ENCODE results near the gene MAP3K6. TPM values are rescaled to one million over a fixed set of nuclear protein-coding genes. Genes with fewer than 3 reads are reported as not detected.

MAP3K6 gene
- total and polyA plus RNA-seq, 2 of the 13 experiments (the other 11 are each of a cell fraction or from before 2014, with no cell fraction given), result 2.7 to 3.2 TPM

- H3K4me3 ChIP-seq (replicated peaks in 1 of 3; ENCODE audit: insufficient read depth in 1 of 3, low read depth in 2 of 3, low read length in 3 of 3), result no peak overlapping the region
- POLR2A ChIA-PET, result no interaction called here
Observed at GRCh38 chr1:27393641-27394281, 27.0 kb upstream of the MAP3K6 start.

More at GRCh38 chr1:27393641-27394281, 27.0 kb upstream of the MAP3K6 start:
- Histone ChIP-seq H4K20me1 (ENCODE audit: insufficient read depth, low read length) (no peaks in the 10 kb centered on the region), H3K9me3 (ENCODE audit: low read length) (no peaks in the 10 kb centered on the region), H3K27ac (ENCODE audit: extremely low read length, insufficient read depth, low read length) (no peak overlapping the region), H2AFZ (ENCODE audit: low read length) (no peak overlapping the region), H3K4me2 (ENCODE audit: low read depth, low read length) (peak overlapping the region; percentile 90), H3K9ac (ENCODE audit: insufficient read depth, low read depth, low read length) (no peak overlapping the region), H3K36me3 (replicated peaks in 1 of 2; ENCODE audit: control insufficient read depth in 1 of 2, insufficient read depth in 2 of 2, low read length in 2 of 2) (no peaks in the 10 kb centered on the region), H3K79me2 (ENCODE audit: insufficient read depth, low read length) (no peaks in the 10 kb centered on the region), H3K27me3 (ENCODE audit: control insufficient read depth in 1 of 2, insufficient read depth in 2 of 2, low read length in 2 of 2) (peaks cover 0 to 2% of the 10 kb centered on the region in 2 experiments; a peak in 2 of 5 replicates), H3K4me1 (ENCODE audit: insufficient read depth, low read length) (peaks cover 28% of the 10 kb centered on the region)
- CTCF ChIA-PET (ENCODE audit: low intra/inter-chr PET ratio, low total read pairs), result interaction anchor here (1.5 kb wide), 1 partner anchor 213 kb away, joined by 6 read pairs; no protein-coding TSS in a partner anchor
- ATAC-seq (no peak), DNase-seq (ENCODE audit: low spot score) (no peak), FAIRE-seq (no peak)
- BruUV-seq (replicated peaks), result TSS peak; percentile 62
- in situ Hi-C loops (cut with HindIII; ENCODE audit: extremely low pct_ligation_motif_present, low pct_unique_long_range_greater_than_20kb) (loop anchor here (5.0 kb wide), 4 partner anchors 36 to 281 kb away; no protein-coding TSS in a partner anchor), intact Hi-C loops (cut with micrococcal nuclease; ENCODE audit: unreplicated experiment) (loop anchor here (2.0 to 10.0 kb wide), 2 partner anchors 213 to 271 kb away; no protein-coding TSS in a partner anchor)
- TF ChIP-seq ZNF503 (CRISPR knock-in tag; IDR thresholded peaks at IDR 0.05) (no peak), RFX3 (CRISPR knock-in tag; IDR thresholded peaks at IDR 0.05) (no peak), ZBTB33 (CRISPR knock-in tag; IDR thresholded peaks at IDR 0.05) (0 out of 2 replicates have a peak, but pooled peaks have one; percentile 22), ARID5B (CRISPR knock-in tag; IDR thresholded peaks at IDR 0.05) (no peak), TGIF2 (CRISPR knock-in tag; IDR thresholded peaks at IDR 0.05) (no peak), ARNTL (CRISPR knock-in tag; IDR thresholded peaks at IDR 0.05) (no peak), SNRNP70 (IDR thresholded peaks at IDR 0.05; ENCODE audit: low read depth, low read length) (no peak), NR2C2 (CRISPR knock-in tag; IDR thresholded peaks at IDR 0.05; ENCODE audit: borderline replicate concordance) (no peak), CHD2 (IDR thresholded peaks at IDR 0.05; ENCODE audit: low read depth, low read length) (no peak)
- 93% methylated on average over 3 of the region's 18 CpGs for WGBS (ENCODE audit: low lambda C conversion rate)
